Smooth muscle cell (in vitro differentiated cells): Measurements from ENCODE around the gene RHOBTB1. TPM values are rescaled to one million over a fixed set of nuclear protein-coding genes. Genes with fewer than 3 reads are reported as not detected.

ENCODE experiments used
- DNase-seq: peaks from one replicate; lab custom pipeline; 2025; ENCODE audit not compliant: unreplicated experiment; lab: John Stamatoyannopoulos, UW
- H2AFZ ChIP-seq: fragments of 200-600 bp; sonication (generic); 2 replicates; pipeline ENCODE4 v1.6.0; 2016; ENCODE audit warnings: antibody characterized with exemption, low read depth, mild to moderate bottlenecking
- H3F3A ChIP-seq: fragments of 200-600 bp; sonication (generic); 2 replicates; pipeline ENCODE4 v1.6.0; 2017; ENCODE audit warnings: antibody characterized with exemption, low read depth
- H3K27ac ChIP-seq: fragments of 200-600 bp; sonication (generic); 2 replicates; pipeline ENCODE4 v1.5.1; 2016; ENCODE audit warnings: low read depth, mild to moderate bottlenecking
- H3K27me3 ChIP-seq: fragments of 200-600 bp; sonication (generic); 2 replicates; pipeline ENCODE4 v1.6.1; 2016; ENCODE audit warnings: low read depth, mild to moderate bottlenecking
- H3K36me3 ChIP-seq: fragments of 200-600 bp; sonication (generic); 2 replicates; pipeline ENCODE4 v1.5.1; 2016; ENCODE audit warnings: low read depth
- H3K4me1 ChIP-seq: fragments of 200-600 bp; sonication (generic); 2 replicates; pipeline ENCODE4 v1.5.1; 2016; ENCODE audit warnings: low read depth
- H3K4me2 ChIP-seq: fragments of 200-600 bp; sonication (generic); 2 replicates; pipeline ENCODE4 v1.6.0; 2016; ENCODE audit warnings: mild to moderate bottlenecking
- H3K4me3 ChIP-seq: fragments of 200-600 bp; sonication (generic); 2 replicates; pipeline ENCODE4 v1.5.1; 2016; ENCODE audit warnings: mild to moderate bottlenecking
- H3K79me2 ChIP-seq: fragments of 200-600 bp; sonication (generic); 2 replicates; pipeline ENCODE4 v1.6.0; 2016; ENCODE audit warnings: low read depth, mild to moderate bottlenecking
- H3K9ac ChIP-seq: fragments of 200-600 bp; sonication (generic); 2 replicates; pipeline ENCODE4 v1.6.0; 2016; ENCODE audit warnings: low read depth
- H3K9me3 ChIP-seq: fragments of 200-600 bp; sonication (generic); replicated peaks from 2 replicates; pipeline ENCODE4 v1.5.1; 2016; ENCODE audit warnings: low read depth
- H4K20me1 ChIP-seq: fragments of 200-600 bp; sonication (generic); 2 replicates; pipeline ENCODE4 v1.6.0; 2016; ENCODE audit warnings: low read depth
- CTCF ChIP-seq: fragments of 200-600 bp; sonication (generic); IDR thresholded peaks from 2 replicates; pipeline ENCODE4 v1.5.1; 2017; ENCODE audit warnings: borderline replicate concordance, mild to moderate bottlenecking, antibody characterized with exemption; ENCODE audit not compliant: insufficient read depth, poor library complexity, severe bottlenecking
- WGBS: methylation state at CpG from one replicate; pipeline ENCODE4 v1.1.7; 2016; ENCODE audit warnings: low lambda C conversion rate; 5-methylcytosine and 5-hydroxymethylcytosine counted together
- polyA plus RNA-seq: library from polyadenylated mRNA; unstranded; fragments of >200 nt; fragmentation: Nextera tagmentation; extraction: Ambion mirVana; gene quantifications from 2 replicates; pipeline ENCODE4 v1.2.1, GENCODE V29; 2016
- total RNA-seq: library from RNA; depleted of rRNA; stranded (reverse); fragments of >200 nt; gene quantifications from 2 replicates; pipeline ENCODE4 v1.2.3, GENCODE V29; 2014

RHOBTB1 gene
- total and polyA plus RNA-seq, 2 experiments from 2014 or later: 33.7 to 49.1 TPM

GRCh38 chr10:60896810-60897209 lies 47.2 kb downstream of the RHOBTB1 start:
- Histone ChIP-seq H2AFZ (no peak overlapping the region), H3K27me3 (no peaks in the 10 kb centered on the region), H3K4me3 (no peak overlapping the region), H3K4me2 (peak overlapping the region; percentile 27), H3K36me3 (peaks cover 7% of the 10 kb centered on the region), H3F3A (no peaks in the 10 kb centered on the region), H4K20me1 (no peaks in the 10 kb centered on the region), H3K79me2 (peaks cover 4% of the 10 kb centered on the region), H3K4me1 (no peaks in the 10 kb centered on the region), H3K9ac (no peak overlapping the region), H3K27ac (peak overlapping the region; percentile 62), H3K9me3 (no peaks in the 10 kb centered on the region)
- 51% methylated on average over 2 of the region's 2 CpGs for WGBS
- no peak for TF ChIP-seq CTCF
- DNase-seq: no peak

GRCh38 chr10:60896033-60896432 lies 48.0 kb downstream of the RHOBTB1 start:
- Histone ChIP-seq H4K20me1 (no peaks in the 10 kb centered on the region), H3K4me1 (no peaks in the 10 kb centered on the region), H2AFZ (no peak overlapping the region), H3K9ac (no peak overlapping the region), H3K27ac (peak overlapping the region; percentile 62), H3K4me2 (peak overlapping the region; percentile 27), H3K79me2 (peaks cover 4% of the 10 kb centered on the region), H3K9me3 (no peaks in the 10 kb centered on the region), H3F3A (no peaks in the 10 kb centered on the region), H3K36me3 (peaks cover 10% of the 10 kb centered on the region), H3K27me3 (no peaks in the 10 kb centered on the region), H3K4me3 (no peak overlapping the region)
- no peak for DNase-seq
- no peak for TF ChIP-seq CTCF

- no peaks in the 10 kb centered on the region for H4K20me1 ChIP-seq
- H3K4me1 ChIP-seq: no peaks in the 10 kb centered on the region
- H2AFZ ChIP-seq: no peak overlapping the region
- H3K9ac ChIP-seq: no peak overlapping the region
- TF ChIP-seq CTCF: no peak
- no peak overlapping the region for H3K4me3 ChIP-seq
- DNase-seq: no peak
- no peak overlapping the region for H3K4me2 ChIP-seq
- no peaks in the 10 kb centered on the region for H3F3A ChIP-seq
- peaks cover 6% of the 10 kb centered on the region for H3K36me3 ChIP-seq
- H3K9me3 ChIP-seq: no peaks in the 10 kb centered on the region
- H3K79me2 ChIP-seq: peaks cover 4% of the 10 kb centered on the region
- H3K27me3 ChIP-seq: no peaks in the 10 kb centered on the region
- H3K27ac ChIP-seq: peak overlapping the region; percentile 62
Measured at GRCh38 chr10:60894786-60895185, 49.2 kb downstream of the RHOBTB1 start.

GRCh38 chr10:60893231-60893630 lies 50.8 kb downstream of the RHOBTB1 start:
- no peaks in the 10 kb centered on the region for H3K4me1 ChIP-seq
- no peak for TF ChIP-seq CTCF
- H3K27ac ChIP-seq: no peak overlapping the region
- H3K27me3 ChIP-seq: no peaks in the 10 kb centered on the region
- H2AFZ ChIP-seq: no peak overlapping the region
- no peak overlapping the region for H3K4me2 ChIP-seq
- peaks cover 4% of the 10 kb centered on the region for H3K79me2 ChIP-seq
- H3K9ac ChIP-seq: no peak overlapping the region
- H3K36me3 ChIP-seq: peaks cover 8% of the 10 kb centered on the region
- H3K4me3 ChIP-seq: no peak overlapping the region
- no peaks in the 10 kb centered on the region for H4K20me1 ChIP-seq
- H3F3A ChIP-seq: no peaks in the 10 kb centered on the region
- WGBS: 93% methylated on average over 3 of the region's 3 CpGs
- DNase-seq: no peak
- H3K9me3 ChIP-seq: no peaks in the 10 kb centered on the region
